HEK293T (cell line): ENCODE results near the gene KIAA1614.

Source experiments
- CTCF ChIA-PET: fragments of 350-600 bp; formaldehyde crosslinking; extraction: SDS; loops from one replicate; lab custom pipeline; 2021; ENCODE audit warnings: antibody characterized with exemption, inconsistent platforms; lab: Yijun Ruan, JAX
- POLR2A ChIA-PET: fragments of 350-600 bp; formaldehyde crosslinking; extraction: SDS; loops from one replicate; lab custom pipeline; 2020; ENCODE audit warnings: antibody characterized with exemption, inconsistent platforms; lab: Yijun Ruan, JAX
- DNase-seq: peaks from one replicate; pipeline ENCODE4 v3.0.0; 2012; ENCODE audit warnings: mixed read lengths; ENCODE audit errors: extremely low spot score
- ARNT ChIP-seq: fragments of 450-650 bp; IDR thresholded peaks from 2 replicates; pipeline ENCODE4 v1.6.1; 2017; ENCODE audit warnings: mild to moderate bottlenecking
- BHLHE40 ChIP-seq: fragments of 450-650 bp; IDR thresholded peaks from 2 replicates; pipeline ENCODE4 v1.6.1; 2016; ENCODE audit warnings: mild to moderate bottlenecking, moderate library complexity, borderline replicate concordance
- CTBP1 ChIP-seq: fragments of 450-650 bp; IDR thresholded peaks from 2 replicates; pipeline ENCODE4 v1.6.1; 2016; ENCODE audit warnings: borderline replicate concordance
- ELF4 ChIP-seq: fragments of 450-650 bp; IDR thresholded peaks from 2 replicates; pipeline ENCODE4 v1.6.1; 2017; ENCODE audit warnings: antibody characterized with exemption
- FOXA1 ChIP-seq: fragments of 450-650 bp; IDR thresholded peaks from 2 replicates; pipeline ENCODE4 v1.6.1; 2016; ENCODE audit warnings: mild to moderate bottlenecking
- FOXK2 ChIP-seq: fragments of 450-650 bp; IDR thresholded peaks from 2 replicates; pipeline ENCODE4 v1.6.1; 2016; ENCODE audit warnings: mild to moderate bottlenecking
- FOXM1 ChIP-seq: fragments of 450-650 bp; IDR thresholded peaks from 2 replicates; pipeline ENCODE4 v1.6.1; 2017; ENCODE audit warnings: mild to moderate bottlenecking, borderline replicate concordance
- HDGF ChIP-seq: fragments of 450-650 bp; IDR thresholded peaks from 2 replicates; pipeline ENCODE4 v1.6.1; 2017; ENCODE audit warnings: antibody characterized with exemption, borderline replicate concordance
- L3MBTL2 ChIP-seq: fragments of 450-650 bp; conservative IDR thresholded peaks from 2 replicates; pipeline ENCODE4 v1.6.1; 2016; ENCODE audit warnings: mild to moderate bottlenecking
- LEF1 ChIP-seq: fragments of 450-650 bp; IDR thresholded peaks from 2 replicates; pipeline ENCODE4 v1.6.1; 2017; ENCODE audit warnings: mild to moderate bottlenecking, borderline replicate concordance
- NFRKB ChIP-seq: fragments of 450-650 bp; IDR thresholded peaks from 2 replicates; pipeline ENCODE4 v1.6.1; 2016; ENCODE audit warnings: mild to moderate bottlenecking, moderate library complexity
- PKNOX1 ChIP-seq: fragments of 450-650 bp; IDR thresholded peaks from 2 replicates; pipeline ENCODE4 v1.6.1; 2016
- SP1 ChIP-seq: fragments of 450-650 bp; IDR thresholded peaks from 2 replicates; pipeline ENCODE4 v1.6.1; 2017
- SUZ12 ChIP-seq: fragments of 450-650 bp; IDR thresholded peaks from 2 replicates; pipeline ENCODE4 v1.6.1; 2016; ENCODE audit warnings: mild to moderate bottlenecking
- TARDBP ChIP-seq: fragments of 450-650 bp; IDR thresholded peaks from 2 replicates; pipeline ENCODE4 v1.6.1; 2016
- ZNF384 ChIP-seq: fragments of 450-650 bp; IDR thresholded peaks from 2 replicates; pipeline ENCODE4 v1.6.1; 2016

Gene KIAA1614

GRCh38 chr1:180896161-180896560 lies 16.5 kb upstream of the KIAA1614 start:
- no peak for TF ChIP-seq SUZ12
- no peak for TF ChIP-seq HDGF
- no peak for TF ChIP-seq TARDBP
- no peak for TF ChIP-seq LEF1
- TF ChIP-seq FOXM1: no peak
- TF ChIP-seq ELF4: no peak
- CTCF ChIA-PET: interaction anchor here (1.1 kb wide), 1 partner anchor 10 kb away, joined by 3 read pairs; no protein-coding TSS in a partner anchor
- POLR2A ChIA-PET: no interaction called here
- DNase-seq: no peak

GRCh38 chr1:180898441-180899219 lies 14.1 kb upstream of the KIAA1614 start:
- TF ChIP-seq SP1 (no peak), TARDBP (no peak), L3MBTL2 (no peak), ARNT (no peak), HDGF (no peak), CTBP1 (no peak), FOXK2 (no peak), PKNOX1 (no peak)
- CTCF ChIA-PET: no interaction called here
- no peak for DNase-seq
- POLR2A ChIA-PET: no interaction called here

GRCh38 chr1:180899262-180899661 lies 13.4 kb upstream of the KIAA1614 start:
- TF ChIP-seq BHLHE40 (no peak), SP1 (no peak)
- POLR2A ChIA-PET: interaction anchor here (0.6 kb wide), 1 partner anchor 527 kb away, joined by 3 read pairs; no protein-coding TSS in a partner anchor
- DNase-seq: no peak
- CTCF ChIA-PET: no interaction called here

- ChIA-PET POLR2A (no interaction called here), CTCF (interaction anchor here (0.6 to 1.1 kb wide), 2 partner anchors 20 to 921 kb away, joined by 4 to 10 read pairs; no protein-coding TSS in a partner anchor)
- no peak for TF ChIP-seq SP1
- no peak for TF ChIP-seq PKNOX1
- no peak for TF ChIP-seq LEF1
- no peak for DNase-seq
Observed at GRCh38 chr1:180901076-180901990, 11.4 kb upstream of the KIAA1614 start.

- no peak for TF ChIP-seq ZNF384
- no peak for TF ChIP-seq SUZ12
- TF ChIP-seq NFRKB: no peak
- TF ChIP-seq ARNT: no peak
- TF ChIP-seq SP1: no peak
- no peak for TF ChIP-seq HDGF
- no peak for TF ChIP-seq ELF4
- TF ChIP-seq LEF1: no peak
- TF ChIP-seq FOXA1: no peak
- no peak for TF ChIP-seq L3MBTL2
- TF ChIP-seq BHLHE40: no peak
- no peak for TF ChIP-seq CTBP1
- TF ChIP-seq FOXM1: no peak
- no peak for TF ChIP-seq TARDBP
- TF ChIP-seq PKNOX1: no peak
- no peak for TF ChIP-seq FOXK2
- DNase-seq: no peak
- ChIA-PET POLR2A (no interaction called here), CTCF (no interaction called here)
Observed at GRCh38 chr1:180902541-180902940, 10.2 kb upstream of the KIAA1614 start.

GRCh38 chr1:180905927-180906326 lies 6.8 kb upstream of the KIAA1614 start:
- DNase-seq: no peak
- POLR2A ChIA-PET: no interaction called here
- CTCF ChIA-PET: interaction anchor here (0.8 kb wide), 1 partner anchor 10 kb away, joined by 3 read pairs; no protein-coding TSS in a partner anchor
- TF ChIP-seq FOXM1 (no peak), L3MBTL2 (no peak), ARNT (no peak), LEF1 (no peak), PKNOX1 (no peak), SUZ12 (no peak), NFRKB (no peak), FOXK2 (no peak), ELF4 (no peak), BHLHE40 (no peak), CTBP1 (no peak)
